Adrenal gland (tissue), 12 donors: ENCODE results near the gene VPS33B. TPM values are rescaled to one million over a fixed set of nuclear protein-coding genes. Genes with fewer than 3 reads are reported as not detected.
A peak's percentile ranks its signal among the peaks of the same experiment; 100 is the strongest.
"Not testable (repeated sequence)": the region's sequence is repeated elsewhere in the genome, so short reads cannot be mapped to it uniquely, and the experiment has no call there.

ENCODE experiments used
- DNase-seq, 7 donors: peaks; one replicate each; pipeline ENCODE4 v3.0.0-alpha.2; 2019 to 2020
- H3K27ac ChIP-seq, 5 donors: fragments of 200-600 bp; sonication (generic) in 4 of 5; 1 replicate in 3 of 5; 2 replicates in 2 of 5; pipeline versions ENCODE4 v1.5.1 to v1.8.0; 2016 to 2020; ENCODE audit warnings: mild to moderate bottlenecking in 1 of 5
- H3K27me3 ChIP-seq: fragments of 200-600 bp; 2 replicates; pipeline ENCODE4 v1.8.0; 2021
- H3K36me3 ChIP-seq, 2 donors: fragments of 200-600 bp; replicated peaks in 1 of 2; 1 replicate in 1 of 2; 2 replicates in 1 of 2; pipeline versions ENCODE4 v1.5.1 to v1.8.0; 2018 to 2022
- H3K4me1 ChIP-seq, 2 donors: fragments of 200-600 bp; replicated peaks in 1 of 2; 1 replicate in 1 of 2; 2 replicates in 1 of 2; pipeline versions ENCODE4 v1.5.1 to v1.8.0; 2018 to 2021
- H3K4me3 ChIP-seq, 4 donors: fragments of 200-600 bp; sonication (generic) in 3 of 4; one replicate each; pipeline ENCODE4 v1.5.1; 2016 to 2018
- H3K9me3 ChIP-seq, 3 donors: fragments of 200-600 bp; sonication (generic) in 1 of 3; replicated peaks in 1 of 3; 1 replicate in 2 of 3; 2 replicates in 1 of 3; pipeline versions ENCODE4 v1.5.1 to v1.8.0; 2016 to 2021
- CTCF ChIP-seq, 6 experiments: fragments of 450-650 bp in 4 of 6; fragments of 200-600 bp in 2 of 6; sonication (generic) in 1 of 6; IDR thresholded peaks; 1 replicate in 5 of 6; 2 replicates in 1 of 6; pipeline versions ENCODE4 v1.5.1 to v1.8.0; 2016 to 2021; ENCODE audit warnings: antibody characterized with exemption in 6 of 6, mild to moderate bottlenecking in 2 of 6, moderate library complexity in 1 of 6
- POLR2A ChIP-seq, 2 donors: fragments of 450-650 bp; IDR thresholded peaks; one replicate each; pipeline ENCODE4 v1.6.1; 2017; ENCODE audit warnings: antibody characterized with exemption in 2 of 2, mild to moderate bottlenecking in 2 of 2, moderate library complexity in 1 of 2
- WGBS, 4 donors: extraction: QIAGEN DNeasy Blood & Tissue Kit in 2 of 4; methylation state at CpG; one replicate each; pipeline versions ENCODE4 v1.1.5 to v1.1.7; 2013 to 2017; 5-methylcytosine and 5-hydroxymethylcytosine counted together
- intact Hi-C, 2 donors: fragments of 100-400 bp; cut with DNase I; formaldehyde crosslinking; loops; one replicate each; pipeline versions ENCODE4 v1.14.1 to v1.15.0; 2022 to 2023
- polyA plus RNA-seq, 3 donors: library from polyadenylated mRNA; stranded (reverse); fragments of 200-250 nt in 2 of 3; fragments of 350-450 nt in 1 of 3; fragmentation: Illumina TruSeq in 1 of 3; extraction: RNeasy Lipid Tissue Mini Kit (QIAGEN cat#74804) in 1 of 3; gene quantifications; one replicate each; pipeline ENCODE4 v1.2.3, GENCODE V29; 2013 to 2014
- total RNA-seq, 9 donors: library from RNA; depleted of rRNA in 4 of 9; stranded (reverse); fragments of >200 nt in 4 of 9; fragments of 120-200 nt in 1 of 9; fragmentation: NEBNext Ultra II Directional in 1 of 9; extraction: Animal tissue kit (Norgen Biotek cat#: 25700) in 1 of 9; gene quantifications; one replicate each; pipeline versions ENCODE4 v1.1.0 to v1.2.4, GENCODE V29; 2013 to 2023
- donor health status: healthy with polysubstance abuse.
- donor health status: Bipolar disorder and iron deficiency.
- donor health status: DM: yes; HTN: yes; CAD: no.
- donor health status: DM: no; HTN: no; CAD: no.
- donor health status: DM: no; HTN: no; CAD: no.
- donor health status: DM: yes; HTN: yes; CAD: no.

The VPS33B gene
- total and polyA plus RNA-seq, 12 donors, result 9.1 to 23.8 (median 15.6) TPM

- H3K36me3 ChIP-seq, result no peaks in the 10 kb centered on the region
- peak overlapping the region in 3 of 5 donors; percentile 30 to 79 (median 64) for H3K27ac ChIP-seq
- H3K27me3 ChIP-seq, result no peaks in the 10 kb centered on the region
- WGBS, 4 donors, result 21 to 34% (median 25%) methylated on average over 1 of the region's 1 CpG
- peak overlapping the region in 2 of 4 donors; percentile 52 to 74 for H3K4me3 ChIP-seq
- TF ChIP-seq POLR2A (IDR thresholded peaks at IDR 0.05) (no peak), CTCF (IDR thresholded peaks at IDR 0.05) (no peak)
- H3K4me1 ChIP-seq, result peaks cover 8 to 21% of the 10 kb centered on the region in 2 donors
- no peak for DNase-seq
- no peaks in the 10 kb centered on the region for H3K9me3 ChIP-seq
- intact Hi-C loops, result no loop called here
Observed at GRCh38 chr15:91022832-91023129, 387 bp upstream of the VPS33B start.

- Histone ChIP-seq H3K9me3 (no peaks in the 10 kb centered on the region), H3K36me3 (peaks cover 0 to 4% of the 10 kb centered on the region in 2 donors), H3K27ac (peak overlapping the region in 3 of 5 donors; percentile 30 to 79 (median 64)), H3K27me3 (no peaks in the 10 kb centered on the region), H3K4me1 (peaks cover 8 to 21% of the 10 kb centered on the region in 2 donors), H3K4me3 (peak overlapping the region; percentile 38 to 74 (median 62))
- TF ChIP-seq CTCF (IDR thresholded peaks at IDR 0.05) (no peak), POLR2A (IDR thresholded peaks at IDR 0.05) (no peak)
- intact Hi-C loops, result no loop called here
- DNase-seq, result peak in 1 of 7 donors; percentile 17
- 5 to 8% (median 6%) methylated on average over 4 of the region's 4 CpGs for WGBS, 4 donors
Observed at GRCh38 chr15:91021516-91022074, 799 bp downstream of the VPS33B start.

GRCh38 chr15:91018158-91018557, 4.2 kb downstream of the VPS33B start:
- H3K27ac ChIP-seq, result no peak overlapping the region
- peaks cover 0 to 20% of the 10 kb centered on the region in 2 donors for H3K36me3 ChIP-seq
- 71 to 86% (median 77%) methylated on average over 3 of the region's 3 CpGs for WGBS, 4 donors
- no peaks in the 10 kb centered on the region for H3K9me3 ChIP-seq
- peaks cover 8 to 20% of the 10 kb centered on the region in 2 donors for H3K4me1 ChIP-seq
- no peaks in the 10 kb centered on the region for H3K27me3 ChIP-seq
- intact Hi-C loops, result no loop called here
- TF ChIP-seq POLR2A (IDR thresholded peaks at IDR 0.05) (no peak), CTCF (IDR thresholded peaks at IDR 0.05) (no peak)
- no peak overlapping the region for H3K4me3 ChIP-seq
- DNase-seq, result no peak

GRCh38 chr15:91017716-91018115, 4.7 kb downstream of the VPS33B start:
- intact Hi-C loops, result no loop called here
- no peaks in the 10 kb centered on the region for H3K27me3 ChIP-seq
- H3K27ac ChIP-seq, result no peak overlapping the region
- H3K4me3 ChIP-seq, result no peak overlapping the region
- no peak for DNase-seq
- 73 to 82% (median 77%) methylated on average over 5 of the region's 5 CpGs for WGBS, 4 donors
- no peak for TF ChIP-seq POLR2A (IDR thresholded peaks at IDR 0.05)
- TF ChIP-seq CTCF (IDR thresholded peaks at IDR 0.05), result no peak
- no peaks in the 10 kb centered on the region for H3K9me3 ChIP-seq
- H3K36me3 ChIP-seq, result peaks cover 0 to 25% of the 10 kb centered on the region in 2 donors
- peaks cover 8 to 16% of the 10 kb centered on the region in 2 donors for H3K4me1 ChIP-seq

- H3K4me3 ChIP-seq, intact Hi-C loops, H3K9me3 ChIP-seq, H3K4me1 ChIP-seq, H3K27ac ChIP-seq, H3K27me3 ChIP-seq, DNase-seq: not testable (repeated sequence)
- peaks cover 0 to 56% of the 10 kb centered on the region in 2 donors for H3K36me3 ChIP-seq
- WGBS, 4 donors, result 91 to 95% (median 94%) methylated on average over 10 of the region's 10 CpGs
Observed at GRCh38 chr15:91013701-91014100, 8.7 kb downstream of the VPS33B start.
